H54 (cell line): ENCODE data around the gene SLC13A4.
A peak's percentile ranks its signal among the peaks of the same experiment; 100 is the strongest.
"Not testable (repeated sequence)": the region's sequence is repeated elsewhere in the genome, so short reads cannot be mapped to it uniquely, and the experiment has no call there.

Source experiments
- DNase-seq: peaks from one replicate; pipeline ENCODE4 v3.0.0; 2011; ENCODE audit warnings: low spot score, mixed read lengths; ENCODE audit not compliant: insufficient read length
- FAIRE-seq: peaks from 3 replicates; lab custom pipeline; 2011; peaks lifted over from hg19 to GRCh38; lab: Jason Lieb, UNC
- POLR2A ChIP-seq: IDR thresholded peaks from 2 replicates; pipeline ENCODE4 v1.6.1; 2011; ENCODE audit warnings: low read depth, mild to moderate bottlenecking, low read length

The SLC13A4 gene

GRCh38 chr7:135682191-135682590 lies 45.8 kb downstream of the SLC13A4 start:
- DNase-seq (no peak), FAIRE-seq (no peak)
- no peak for TF ChIP-seq POLR2A

- no peak for FAIRE-seq
- DNase-seq: no peak
- no peak for TF ChIP-seq POLR2A
Observed at GRCh38 chr7:135681762-135682161, 46.2 kb downstream of the SLC13A4 start.

GRCh38 chr7:135678612-135679575 lies 49.1 kb downstream of the SLC13A4 start:
- FAIRE-seq (no peak), DNase-seq (no peak)
- no peak for TF ChIP-seq POLR2A

- FAIRE-seq: no peak
- TF ChIP-seq POLR2A: no peak
- no peak for DNase-seq
Observed at GRCh38 chr7:135673360-135673706, 54.7 kb downstream of the SLC13A4 start.

GRCh38 chr7:135672560-135673359 lies 55.2 kb downstream of the SLC13A4 start:
- no peak for TF ChIP-seq POLR2A
- FAIRE-seq: peak; percentile 66
- DNase-seq: no peak

GRCh38 chr7:135670179-135670578 lies 57.8 kb downstream of the SLC13A4 start:
- FAIRE-seq (peak; percentile 84), DNase-seq (no peak)
- TF ChIP-seq POLR2A: no peak

- no peak for TF ChIP-seq POLR2A
- DNase-seq: no peak
- FAIRE-seq: no peak
Observed at GRCh38 chr7:135669774-135670173, 58.2 kb downstream of the SLC13A4 start.

GRCh38 chr7:135668852-135669395 lies 59.1 kb downstream of the SLC13A4 start:
- DNase-seq, FAIRE-seq: not testable (repeated sequence)

- not testable (repeated sequence) for DNase-seq, FAIRE-seq
Observed at GRCh38 chr7:135667626-135668025, 60.4 kb downstream of the SLC13A4 start.

GRCh38 chr7:135666846-135667245 lies 61.1 kb downstream of the SLC13A4 start:
- no peak for TF ChIP-seq POLR2A
- FAIRE-seq (no peak), DNase-seq (no peak)

GRCh38 chr7:135666156-135666555 lies 61.8 kb downstream of the SLC13A4 start:
- FAIRE-seq: no peak
- TF ChIP-seq POLR2A: no peak
- no peak for DNase-seq

GRCh38 chr7:135665042-135665441 lies 62.9 kb downstream of the SLC13A4 start:
- FAIRE-seq: no peak
- no peak for TF ChIP-seq POLR2A
- DNase-seq: no peak

GRCh38 chr7:135664046-135664589 lies 63.9 kb downstream of the SLC13A4 start:
- no peak for FAIRE-seq
- no peak for TF ChIP-seq POLR2A
- no peak for DNase-seq
